ENCODE results near the gene LOXL3. TPM values are rescaled to one million over a fixed set of nuclear protein-coding genes. Genes with fewer than 3 reads are reported as not detected.

The LOXL3 gene
- total and polyA plus RNA-seq, 2 experiments from 2014 or later, result 11.2 to 13.6 TPM

GRCh38 chr2:74551942-74552913, 1.5 kb downstream of the LOXL3 start:
- Histone ChIP-seq H2AFZ (no peak overlapping the region), H4K20me1 (ENCODE audit: insufficient read depth, poor library complexity, severe bottlenecking) (no peaks in the 10 kb centered on the region), H3K79me2 (no peaks in the 10 kb centered on the region), H3K27ac (peak overlapping the region; percentile 94), H3K36me3 (replicated peaks; ENCODE audit: insufficient read depth, low read depth) (no peaks in the 10 kb centered on the region), H3K4me3 (no peak overlapping the region), H3K4me1 (ENCODE audit: insufficient read depth) (peaks cover 17% of the 10 kb centered on the region), H3K27me3 (no peaks in the 10 kb centered on the region), H3K9me3 (ENCODE audit: low read depth) (no peaks in the 10 kb centered on the region), H3K9me2 (replicated peaks; ENCODE audit: insufficient read depth) (no peaks in the 10 kb centered on the region), H3K4me2 (peak overlapping the region; percentile 89)
- WGBS (ENCODE audit: low lambda C conversion rate, missing lambda C conversion rate), result 88% methylated on average over 21 of the region's 21 CpGs
- no peak for DNase-seq (ENCODE audit: low spot score)
- TF ChIP-seq EZH2 (IDR thresholded peaks at IDR 0.05; ENCODE audit: borderline replicate concordance), result no peak

GRCh38 chr2:74551530-74551929, 2.2 kb downstream of the LOXL3 start:
- H3K4me2 ChIP-seq, result no peak overlapping the region
- no peaks in the 10 kb centered on the region for H3K79me2 ChIP-seq
- TF ChIP-seq EZH2 (IDR thresholded peaks at IDR 0.05; ENCODE audit: borderline replicate concordance), result no peak
- no peak for TF ChIP-seq CTCF (IDR thresholded peaks at IDR 0.05; ENCODE audit: poor library complexity)
- no peak for TF ChIP-seq EZH2phosphoT487 (IDR thresholded peaks at IDR 0.05; ENCODE audit: low read depth, severe bottlenecking, unreplicated experiment)
- H3K27me3 ChIP-seq, result no peaks in the 10 kb centered on the region
- H3K27ac ChIP-seq, result no peak overlapping the region
- H2AFZ ChIP-seq, result no peak overlapping the region
- H3K9me3 ChIP-seq (ENCODE audit: low read depth), result no peaks in the 10 kb centered on the region
- H3K36me3 ChIP-seq (replicated peaks; ENCODE audit: insufficient read depth, low read depth), result no peaks in the 10 kb centered on the region
- no peaks in the 10 kb centered on the region for H3K9me2 ChIP-seq (replicated peaks; ENCODE audit: insufficient read depth)
- no peak overlapping the region for H3K4me3 ChIP-seq
- DNase-seq (ENCODE audit: low spot score), result no peak
- peaks cover 17% of the 10 kb centered on the region for H3K4me1 ChIP-seq (ENCODE audit: insufficient read depth)
- H4K20me1 ChIP-seq (ENCODE audit: insufficient read depth, poor library complexity, severe bottlenecking), result no peaks in the 10 kb centered on the region

GRCh38 chr2:74550231-74550630, 3.5 kb downstream of the LOXL3 start:
- H2AFZ ChIP-seq, result no peak overlapping the region
- H3K36me3 ChIP-seq (replicated peaks; ENCODE audit: insufficient read depth, low read depth), result no peaks in the 10 kb centered on the region
- H3K9me3 ChIP-seq (ENCODE audit: low read depth), result no peaks in the 10 kb centered on the region
- H4K20me1 ChIP-seq (ENCODE audit: insufficient read depth, poor library complexity, severe bottlenecking), result no peaks in the 10 kb centered on the region
- no peak overlapping the region for H3K4me3 ChIP-seq
- DNase-seq (ENCODE audit: low spot score), result no peak
- 81% methylated on average over 7 of the region's 7 CpGs for WGBS (ENCODE audit: low lambda C conversion rate, missing lambda C conversion rate)
- no peaks in the 10 kb centered on the region for H3K27me3 ChIP-seq
- TF ChIP-seq EZH2phosphoT487 (IDR thresholded peaks at IDR 0.05; ENCODE audit: low read depth, severe bottlenecking, unreplicated experiment), result no peak
- TF ChIP-seq CTCF (IDR thresholded peaks at IDR 0.05; ENCODE audit: poor library complexity), result no peak
- no peak for TF ChIP-seq EZH2 (IDR thresholded peaks at IDR 0.05; ENCODE audit: borderline replicate concordance)
- no peak overlapping the region for H3K27ac ChIP-seq
- no peaks in the 10 kb centered on the region for H3K9me2 ChIP-seq (replicated peaks; ENCODE audit: insufficient read depth)
- H3K4me1 ChIP-seq (ENCODE audit: insufficient read depth), result peaks cover 14% of the 10 kb centered on the region
- no peak overlapping the region for H3K4me2 ChIP-seq
- H3K79me2 ChIP-seq, result no peaks in the 10 kb centered on the region

All from hepatocyte (in vitro differentiated cells).